ENCODE results near the gene CSF3R.
"Not testable (repeated sequence)": the region's sequence is repeated elsewhere in the genome, so short reads cannot be mapped to it uniquely, and the experiment has no call there.

GRCh38 chr1:36477615-36478014, 5.1 kb downstream of the CSF3R start:
- TF ChIP-seq, protein P1, sequence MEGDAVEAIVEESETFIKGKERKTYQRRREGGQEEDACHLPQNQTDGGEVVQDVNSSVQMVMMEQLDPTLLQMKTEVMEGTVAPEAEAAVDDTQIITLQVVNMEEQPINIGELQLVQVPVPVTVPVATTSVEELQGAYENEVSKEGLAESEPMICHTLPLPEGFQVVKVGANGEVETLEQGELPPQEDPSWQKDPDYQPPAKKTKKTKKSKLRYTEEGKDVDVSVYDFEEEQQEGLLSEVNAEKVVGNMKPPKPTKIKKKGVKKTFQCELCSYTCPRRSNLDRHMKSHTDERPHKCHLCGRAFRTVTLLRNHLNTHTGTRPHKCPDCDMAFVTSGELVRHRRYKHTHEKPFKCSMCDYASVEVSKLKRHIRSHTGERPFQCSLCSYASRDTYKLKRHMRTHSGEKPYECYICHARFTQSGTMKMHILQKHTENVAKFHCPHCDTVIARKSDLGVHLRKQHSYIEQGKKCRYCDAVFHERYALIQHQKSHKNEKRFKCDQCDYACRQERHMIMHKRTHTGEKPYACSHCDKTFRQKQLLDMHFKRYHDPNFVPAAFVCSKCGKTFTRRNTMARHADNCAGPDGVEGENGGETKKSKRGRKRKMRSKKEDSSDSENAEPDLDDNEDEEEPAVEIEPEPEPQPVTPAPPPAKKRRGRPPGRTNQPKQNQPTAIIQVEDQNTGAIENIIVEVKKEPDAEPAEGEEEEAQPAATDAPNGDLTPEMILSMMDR (IDR thresholded peaks at IDR 0.05; ENCODE audit: poor library complexity) = not testable (repeated sequence)
- not testable (repeated sequence) for TF ChIP-seq EZH2 (IDR thresholded peaks at IDR 0.05; ENCODE audit: borderline replicate concordance); EZH2phosphoT487 (IDR thresholded peaks at IDR 0.05; ENCODE audit: low read depth, severe bottlenecking, unreplicated experiment)

All from hepatocyte (in vitro differentiated cells).